PFSK-1 (cell line): ENCODE measurements around the gene MCM8.

Experiments used
- FOXP2 ChIP-seq: optimal IDR thresholded peaks from 2 replicates; pipeline ENCODE3; 2011; ENCODE audit warnings: borderline replicate concordance, control low read depth, inconsistent platforms; ENCODE audit not compliant: insufficient read depth; ENCODE audit errors: extremely low read length, extremely low read depth
- POLR2AphosphoS5 ChIP-seq: IDR thresholded peaks from 2 replicates; pipeline ENCODE4 v1.6.1; 2012; ENCODE audit warnings: low read depth, mild to moderate bottlenecking, control low read depth, low read length, moderate library complexity
- SIN3A ChIP-seq: IDR thresholded peaks from 2 replicates; pipeline ENCODE4 v1.6.1; 2012; ENCODE audit warnings: mild to moderate bottlenecking, low read length, moderate library complexity, borderline replicate concordance; ENCODE audit not compliant: insufficient read depth
- TAF1 ChIP-seq: IDR thresholded peaks from 2 replicates; pipeline ENCODE4 v1.6.1; 2012; ENCODE audit warnings: low read length, control low read depth, borderline replicate concordance; ENCODE audit not compliant: insufficient read depth
- TF ChIP-seq, protein P1 (sequence below), 2 experiments: IDR thresholded peaks; 2 replicates each; pipeline versions ENCODE4 v1.6.1 to v1.8.0; 2011 to 2012; ENCODE audit warnings: low read depth in 2 of 2, low read length in 2 of 2, control low read depth in 1 of 2, inconsistent platforms in 1 of 2, mild to moderate bottlenecking in 1 of 2, moderate library complexity in 1 of 2; ENCODE audit not compliant: insufficient read depth in 1 of 2

Gene MCM8

DNA sequence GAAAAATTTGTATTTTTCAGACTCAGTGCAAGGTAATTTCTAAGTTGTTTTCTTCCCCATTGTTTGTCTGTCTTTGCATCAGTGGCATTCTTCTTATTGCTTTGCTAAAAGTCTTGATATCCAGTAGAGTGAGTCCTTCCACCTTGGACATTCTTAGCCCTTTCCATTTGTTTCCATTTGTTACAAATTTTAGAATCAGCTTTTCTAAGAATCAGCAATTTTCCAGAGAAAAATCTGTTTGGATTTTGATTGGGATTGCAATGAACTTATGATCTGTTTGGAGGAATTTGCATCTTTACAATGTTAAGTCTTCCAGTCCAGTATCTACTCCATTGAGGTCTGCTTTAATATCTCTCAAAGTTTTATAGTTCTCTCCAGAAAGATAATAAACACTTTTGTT lies 67.0 kb downstream of the MCM8 start:
- no peak for TF ChIP-seq SIN3A
- TF ChIP-seq TAF1: no peak
- TF ChIP-seq POLR2AphosphoS5: no peak
- TF ChIP-seq, protein P1, sequence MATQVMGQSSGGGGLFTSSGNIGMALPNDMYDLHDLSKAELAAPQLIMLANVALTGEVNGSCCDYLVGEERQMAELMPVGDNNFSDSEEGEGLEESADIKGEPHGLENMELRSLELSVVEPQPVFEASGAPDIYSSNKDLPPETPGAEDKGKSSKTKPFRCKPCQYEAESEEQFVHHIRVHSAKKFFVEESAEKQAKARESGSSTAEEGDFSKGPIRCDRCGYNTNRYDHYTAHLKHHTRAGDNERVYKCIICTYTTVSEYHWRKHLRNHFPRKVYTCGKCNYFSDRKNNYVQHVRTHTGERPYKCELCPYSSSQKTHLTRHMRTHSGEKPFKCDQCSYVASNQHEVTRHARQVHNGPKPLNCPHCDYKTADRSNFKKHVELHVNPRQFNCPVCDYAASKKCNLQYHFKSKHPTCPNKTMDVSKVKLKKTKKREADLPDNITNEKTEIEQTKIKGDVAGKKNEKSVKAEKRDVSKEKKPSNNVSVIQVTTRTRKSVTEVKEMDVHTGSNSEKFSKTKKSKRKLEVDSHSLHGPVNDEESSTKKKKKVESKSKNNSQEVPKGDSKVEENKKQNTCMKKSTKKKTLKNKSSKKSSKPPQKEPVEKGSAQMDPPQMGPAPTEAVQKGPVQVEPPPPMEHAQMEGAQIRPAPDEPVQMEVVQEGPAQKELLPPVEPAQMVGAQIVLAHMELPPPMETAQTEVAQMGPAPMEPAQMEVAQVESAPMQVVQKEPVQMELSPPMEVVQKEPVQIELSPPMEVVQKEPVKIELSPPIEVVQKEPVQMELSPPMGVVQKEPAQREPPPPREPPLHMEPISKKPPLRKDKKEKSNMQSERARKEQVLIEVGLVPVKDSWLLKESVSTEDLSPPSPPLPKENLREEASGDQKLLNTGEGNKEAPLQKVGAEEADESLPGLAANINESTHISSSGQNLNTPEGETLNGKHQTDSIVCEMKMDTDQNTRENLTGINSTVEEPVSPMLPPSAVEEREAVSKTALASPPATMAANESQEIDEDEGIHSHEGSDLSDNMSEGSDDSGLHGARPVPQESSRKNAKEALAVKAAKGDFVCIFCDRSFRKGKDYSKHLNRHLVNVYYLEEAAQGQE (IDR thresholded peaks at IDR 0.05; ENCODE audit: insufficient read depth in 1 of 2, low read depth in 2 of 2, low read length in 2 of 2): no peak
- no peak for TF ChIP-seq FOXP2

DNA sequence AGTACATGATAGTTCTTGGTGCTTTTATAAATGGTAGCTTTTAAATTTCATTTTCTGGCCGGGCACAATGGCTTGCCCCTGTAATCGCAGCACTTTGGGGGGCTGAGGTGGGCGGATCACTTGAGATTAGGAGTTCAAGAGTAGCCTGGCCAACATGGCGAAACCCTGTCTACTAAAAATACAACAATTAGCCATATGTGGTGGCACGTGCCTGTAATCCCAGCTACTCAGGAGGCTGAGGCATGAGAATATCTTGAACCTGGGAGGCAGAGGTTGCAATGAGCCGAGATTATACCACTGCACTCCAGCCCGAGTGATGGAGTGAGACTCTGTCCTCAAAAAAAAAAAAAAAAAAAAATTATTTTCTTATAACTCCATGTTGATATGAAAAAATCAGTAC lies 67.4 kb downstream of the MCM8 start:
- no peak for TF ChIP-seq POLR2AphosphoS5
- TF ChIP-seq, protein P1 (IDR thresholded peaks at IDR 0.05; ENCODE audit: insufficient read depth in 1 of 2, low read depth in 2 of 2, low read length in 2 of 2): no peak
- TF ChIP-seq TAF1: no peak
- no peak for TF ChIP-seq SIN3A
- no peak for TF ChIP-seq FOXP2

DNA sequence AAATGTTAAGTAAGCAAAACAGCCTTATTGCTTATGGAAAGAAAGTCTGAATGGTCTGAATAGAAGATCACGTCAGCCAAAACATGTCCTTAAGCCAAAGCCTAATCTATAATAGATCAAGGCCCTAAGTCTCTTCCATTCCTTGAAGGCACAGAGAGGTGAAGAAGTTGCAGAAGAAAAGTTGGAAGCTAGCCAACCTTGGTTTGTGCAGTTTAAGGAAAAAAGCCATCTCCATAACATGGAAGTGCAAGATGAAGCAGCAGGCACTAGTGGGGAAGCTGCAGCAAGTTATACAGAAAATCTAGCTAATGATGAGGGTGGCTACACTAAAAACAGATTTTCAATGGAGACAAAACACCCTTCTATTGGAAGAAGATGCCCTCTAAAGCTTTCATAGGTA lies 74.3 kb downstream of the MCM8 start:
- TF ChIP-seq, protein P1 (IDR thresholded peaks at IDR 0.05; ENCODE audit: insufficient read depth in 1 of 2, low read depth in 2 of 2, low read length in 2 of 2): no peak
- TF ChIP-seq FOXP2 (no peak), TAF1 (no peak), POLR2AphosphoS5 (no peak), SIN3A (no peak)

DNA sequence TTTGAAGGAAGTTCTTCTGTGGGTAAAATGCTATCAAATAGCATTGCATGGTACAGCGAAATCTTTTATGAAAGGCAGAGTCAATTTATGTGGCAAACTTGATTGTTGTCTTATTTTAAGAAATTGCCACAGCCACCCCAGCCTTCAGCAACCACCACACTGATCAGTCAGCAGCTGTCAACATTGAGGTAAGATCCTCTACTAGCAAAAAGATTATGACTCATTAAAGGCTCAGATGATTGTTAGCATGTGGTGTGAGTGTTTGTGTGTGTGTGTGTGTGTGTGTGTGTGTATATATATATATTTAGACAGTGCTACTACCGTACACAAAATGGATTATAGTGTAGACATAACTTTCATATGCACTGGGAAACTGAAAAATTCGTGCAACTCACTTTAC lies 75.6 kb downstream of the MCM8 start:
- TF ChIP-seq SIN3A (no peak), POLR2AphosphoS5 (no peak), FOXP2 (no peak), TAF1 (no peak)
- TF ChIP-seq, protein P1 (IDR thresholded peaks at IDR 0.05; ENCODE audit: insufficient read depth in 1 of 2, low read depth in 2 of 2, low read length in 2 of 2): no peak

DNA sequence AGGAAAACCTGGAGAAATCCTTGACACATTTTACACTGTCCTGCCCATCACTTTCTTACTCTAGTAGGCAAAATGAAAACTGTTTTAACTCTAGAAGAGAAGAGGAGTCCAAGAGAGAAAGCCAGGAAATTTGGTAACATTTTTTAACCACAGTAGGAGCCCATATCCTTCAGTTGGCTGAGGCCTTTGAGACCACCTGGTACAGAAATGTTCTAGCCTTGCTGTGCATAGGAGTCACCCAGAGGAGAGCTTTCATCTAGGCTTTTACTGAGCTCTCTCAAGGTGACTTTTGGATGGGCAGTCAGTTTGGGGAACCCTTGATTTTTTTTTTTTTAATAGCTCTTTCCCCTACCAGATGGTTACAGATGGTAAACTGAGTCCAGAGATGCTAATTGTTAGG lies 78.4 kb downstream of the MCM8 start:
- TF ChIP-seq FOXP2: no peak
- TF ChIP-seq, protein P1 (IDR thresholded peaks at IDR 0.05; ENCODE audit: insufficient read depth in 1 of 2, low read depth in 2 of 2, low read length in 2 of 2): no peak
- no peak for TF ChIP-seq TAF1
- no peak for TF ChIP-seq POLR2AphosphoS5
- TF ChIP-seq SIN3A: no peak
